ENCODE measurements around the gene MAP2K5.

MAP2K5 gene

DNA sequence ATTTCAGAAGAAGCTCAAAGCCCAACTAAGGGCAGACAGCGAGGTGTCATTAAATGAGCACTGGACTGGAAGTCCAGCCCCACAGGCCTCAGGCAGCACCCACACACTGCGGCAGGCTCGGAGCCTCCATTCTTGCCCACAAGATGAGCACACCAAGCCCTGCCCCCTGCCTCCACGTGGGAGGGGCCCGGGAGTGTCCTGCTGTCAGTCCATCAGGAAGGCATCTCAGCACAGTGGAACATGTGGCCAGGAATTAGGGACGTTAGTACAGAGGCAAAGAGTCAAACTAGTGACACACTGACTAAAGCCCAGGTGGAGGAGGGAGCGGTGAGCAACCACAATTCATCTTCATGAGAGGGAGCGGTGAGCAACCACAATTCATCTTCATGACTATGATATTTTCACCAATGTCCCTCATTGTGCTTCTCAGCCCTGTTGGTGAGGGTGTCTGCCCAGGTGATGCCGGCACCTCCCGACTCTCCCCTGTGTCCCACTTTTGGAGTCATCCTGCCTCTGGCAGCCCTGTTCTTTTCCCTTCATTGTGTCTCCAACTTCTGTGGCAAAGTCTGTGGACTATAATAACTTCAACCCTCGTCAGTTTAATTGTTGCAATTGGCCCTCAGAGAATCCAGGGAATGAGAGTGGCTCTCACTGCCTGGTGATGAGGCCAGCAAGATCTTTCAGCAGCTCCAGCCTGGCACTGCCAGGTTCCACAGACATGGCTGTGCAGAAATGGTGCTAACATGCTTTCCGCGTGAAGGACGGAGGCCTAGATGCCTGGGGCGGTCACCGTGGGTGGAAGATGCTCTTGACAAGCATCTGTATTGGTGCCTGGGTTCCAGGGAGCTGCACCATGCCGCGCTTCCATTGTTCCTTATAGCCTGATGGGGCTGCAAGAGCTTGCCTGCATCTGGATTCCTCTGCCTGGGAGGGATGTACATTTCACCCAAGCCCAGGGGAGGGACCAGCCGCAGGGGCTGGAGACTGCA is 259.7 kb downstream of the MAP2K5 start:
- in situ Hi-C loops (cut with MboI; ENCODE audit: low sequenced_read_pairs): no loop called here

DNA sequence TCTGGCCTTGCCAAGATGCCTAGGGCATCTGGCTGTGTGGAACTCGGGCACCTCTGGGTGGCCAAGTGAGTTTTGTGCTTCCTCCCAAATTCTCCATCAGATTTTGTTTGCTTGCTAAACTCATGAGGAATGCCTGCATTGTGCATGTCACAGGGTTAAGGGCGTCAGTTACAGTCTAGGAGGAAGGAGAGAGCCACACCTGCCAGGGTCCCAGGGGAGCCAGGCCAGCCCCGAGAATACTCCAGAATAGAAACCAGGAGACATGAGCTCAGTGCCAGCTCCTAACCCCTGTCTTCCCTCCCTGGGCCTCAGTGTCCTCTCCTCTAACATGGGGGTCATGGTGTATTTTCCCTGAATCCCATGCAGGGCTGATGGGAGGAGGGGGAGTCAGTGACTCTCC is 260.8 kb downstream of the MAP2K5 start:
- in situ Hi-C loops (cut with MboI; ENCODE audit: low sequenced_read_pairs): no loop called here

DNA sequence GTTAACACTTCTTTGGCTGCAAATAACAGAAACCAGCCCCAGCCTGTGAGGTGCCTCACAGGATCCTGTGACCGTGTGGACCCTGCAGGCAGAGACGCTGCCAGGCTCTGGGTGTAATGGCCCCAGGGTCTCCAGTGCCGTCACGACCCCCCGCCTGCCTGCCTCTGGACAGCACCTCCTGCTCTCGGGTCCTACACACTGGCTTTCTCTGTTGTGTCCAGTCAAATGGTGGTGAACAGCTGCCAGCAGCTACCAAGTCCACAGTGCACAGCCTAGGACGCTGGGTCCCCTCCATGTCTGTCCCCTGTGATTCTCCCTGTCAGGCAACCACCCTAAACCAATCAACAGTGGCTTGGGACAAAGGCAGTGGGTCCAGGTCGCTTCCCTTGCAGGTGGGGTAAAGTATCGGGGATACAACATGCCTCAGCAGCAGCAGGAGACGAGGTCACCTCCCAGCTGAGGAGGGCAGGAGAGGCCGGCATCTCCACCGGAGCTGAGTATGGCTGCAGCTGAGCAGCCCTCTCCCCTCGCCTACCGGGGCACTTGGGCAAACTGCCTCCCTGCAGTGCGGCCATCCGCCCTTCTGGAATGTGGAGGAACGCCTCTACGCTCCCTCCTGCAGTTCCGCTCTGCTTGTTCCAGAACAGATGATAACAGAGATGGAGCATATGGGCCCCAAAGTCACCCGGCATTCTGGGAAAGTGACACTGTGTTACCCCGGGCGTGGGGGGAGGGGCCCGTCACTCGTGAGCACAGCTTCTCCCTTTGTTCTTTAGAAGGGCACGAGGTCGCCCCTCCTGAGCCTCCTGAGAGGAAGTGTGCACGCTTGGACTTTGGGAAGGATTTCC is 261.7 kb downstream of the MAP2K5 start:
- in situ Hi-C loops (cut with MboI; ENCODE audit: low sequenced_read_pairs): no loop called here

DNA sequence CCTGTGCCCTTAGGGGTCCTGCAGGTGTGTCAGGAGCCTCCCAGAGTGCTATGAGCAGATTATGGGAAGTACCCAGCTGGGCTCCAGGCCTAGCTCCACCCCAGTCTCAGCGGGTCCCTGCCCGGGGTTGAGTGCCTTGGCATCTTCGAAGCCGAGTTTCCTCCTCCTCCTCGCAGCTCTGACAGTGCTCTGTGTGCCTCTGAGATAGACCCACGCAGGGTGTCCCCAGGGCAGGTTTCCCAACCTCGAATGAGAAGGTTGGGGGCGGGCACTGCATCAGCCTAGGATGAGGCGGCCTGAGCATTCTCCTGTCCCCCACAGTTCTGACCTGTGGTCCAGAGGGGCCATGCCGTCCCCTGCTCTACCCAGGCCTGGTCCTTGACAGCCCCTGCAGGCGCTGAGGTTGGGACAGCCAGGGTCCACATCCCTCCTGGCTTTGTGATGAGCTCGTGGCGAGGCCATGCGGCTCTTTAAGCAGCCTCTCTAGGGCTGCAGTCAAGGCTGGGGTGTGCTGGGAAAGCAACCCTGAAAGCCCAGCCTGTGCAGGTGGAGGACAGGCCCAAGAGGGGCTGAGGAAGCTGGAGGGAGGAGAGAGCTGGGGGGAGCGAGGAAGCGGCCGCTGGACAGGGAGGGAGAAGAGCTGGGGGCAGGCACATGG is 262.6 kb downstream of the MAP2K5 start:
- in situ Hi-C loops (cut with MboI; ENCODE audit: low sequenced_read_pairs): no loop called here

DNA sequence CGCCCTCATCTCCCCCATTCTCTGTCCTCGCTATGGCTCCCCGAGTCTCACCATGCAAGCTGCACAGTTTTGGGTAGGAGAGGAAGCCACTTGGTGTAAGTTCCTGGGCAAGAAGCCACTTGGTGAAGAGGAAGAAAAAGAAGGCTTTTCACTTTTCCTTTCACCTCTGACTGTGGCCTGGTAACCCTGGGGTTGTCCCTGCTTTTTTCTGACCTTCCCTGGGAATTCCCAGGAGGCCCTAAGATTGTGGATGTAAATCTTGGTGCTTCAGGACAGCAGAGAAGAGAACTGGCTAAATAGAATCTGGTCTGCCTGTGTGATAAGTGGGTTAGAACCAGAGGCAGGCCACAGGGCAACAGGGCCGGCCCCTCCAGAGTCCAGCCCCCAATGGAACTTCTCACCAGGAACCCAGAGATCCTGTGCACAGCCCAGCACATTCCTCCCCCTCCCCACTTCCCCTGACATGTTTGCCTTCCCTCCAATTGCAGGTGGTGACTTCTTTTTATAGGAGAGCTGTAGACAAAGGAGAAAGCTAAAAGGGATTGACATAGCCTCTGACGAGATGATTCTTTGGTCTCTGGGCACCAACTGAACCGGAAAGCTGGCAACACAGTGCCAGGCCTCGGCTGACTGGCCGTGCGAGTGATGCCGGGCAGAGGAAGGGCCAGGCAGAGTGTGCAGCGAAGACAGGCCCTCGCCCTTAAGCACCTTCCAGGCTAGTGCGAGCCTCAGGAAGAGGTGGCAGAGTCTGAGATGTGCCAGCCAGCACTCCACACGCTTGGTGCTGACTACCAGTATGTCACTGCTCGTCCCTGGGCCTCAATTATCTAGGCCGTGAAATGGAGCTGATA is 263.4 kb downstream of the MAP2K5 start:
- in situ Hi-C loops (cut with MboI; ENCODE audit: low sequenced_read_pairs): no loop called here

DNA sequence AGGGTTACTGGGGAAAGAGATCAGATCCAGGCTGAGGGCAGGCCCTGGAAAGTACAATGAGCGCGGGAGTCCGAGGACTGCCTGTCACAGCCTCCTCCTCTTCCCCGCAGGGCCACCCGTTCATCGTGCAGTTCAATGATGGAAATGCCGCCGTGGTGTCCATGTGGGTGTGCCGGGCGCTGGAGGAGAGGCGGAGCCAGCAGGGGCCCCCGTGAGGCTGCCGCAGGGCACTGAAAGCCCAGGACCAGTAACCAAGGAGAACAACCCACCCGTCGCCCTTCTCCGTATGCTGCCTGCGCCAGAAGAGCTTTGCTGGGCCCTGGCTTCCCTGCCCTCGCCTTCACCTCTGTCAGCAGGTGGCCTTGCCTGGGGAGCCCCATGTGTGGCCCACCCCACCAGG is 264.0 kb downstream of the MAP2K5 start:
- in situ Hi-C loops (cut with MboI; ENCODE audit: low sequenced_read_pairs): no loop called here

DNA sequence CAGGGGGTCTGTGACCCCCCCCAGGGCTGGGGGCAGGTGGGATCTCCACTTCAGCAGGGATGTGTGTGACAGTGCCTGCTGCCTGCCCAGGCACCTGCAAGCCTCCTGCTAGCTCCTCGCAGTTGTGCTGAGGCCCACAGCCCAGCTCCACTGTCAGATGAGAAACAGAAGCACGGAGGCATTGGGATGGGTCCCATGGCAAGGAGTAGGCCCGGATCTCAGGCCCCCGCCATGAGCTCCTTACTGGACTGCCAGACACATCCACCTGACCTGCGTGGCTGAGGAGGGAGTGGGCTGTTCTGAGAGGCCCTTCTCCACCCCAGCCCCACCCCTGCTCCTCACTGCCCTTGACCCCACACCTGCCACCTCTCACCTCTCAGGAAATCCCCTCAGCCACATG is 264.6 kb downstream of the MAP2K5 start:
- in situ Hi-C loops (cut with MboI; ENCODE audit: low sequenced_read_pairs): no loop called here

DNA sequence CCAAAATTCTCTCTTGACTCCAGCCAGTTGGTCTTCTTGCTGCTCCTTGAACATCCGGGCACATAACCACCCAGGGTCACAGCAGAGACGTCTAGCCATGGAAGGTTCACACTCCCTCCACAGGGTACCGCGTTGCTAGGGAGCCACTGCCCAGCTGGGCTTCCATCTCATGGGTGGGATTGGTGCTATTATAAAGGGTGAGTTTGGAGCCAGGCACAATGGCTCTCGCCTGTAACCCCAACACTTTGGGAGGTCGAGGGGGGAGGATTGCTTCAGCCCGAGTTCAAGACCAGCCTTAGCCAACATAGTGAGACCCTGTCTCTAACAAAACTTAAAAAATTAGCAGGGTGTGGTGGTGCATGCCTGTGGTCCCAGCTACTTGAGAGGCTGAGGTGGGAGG is 265.3 kb downstream of the MAP2K5 start:
- in situ Hi-C loops (cut with MboI; ENCODE audit: low sequenced_read_pairs): no loop called here

DNA sequence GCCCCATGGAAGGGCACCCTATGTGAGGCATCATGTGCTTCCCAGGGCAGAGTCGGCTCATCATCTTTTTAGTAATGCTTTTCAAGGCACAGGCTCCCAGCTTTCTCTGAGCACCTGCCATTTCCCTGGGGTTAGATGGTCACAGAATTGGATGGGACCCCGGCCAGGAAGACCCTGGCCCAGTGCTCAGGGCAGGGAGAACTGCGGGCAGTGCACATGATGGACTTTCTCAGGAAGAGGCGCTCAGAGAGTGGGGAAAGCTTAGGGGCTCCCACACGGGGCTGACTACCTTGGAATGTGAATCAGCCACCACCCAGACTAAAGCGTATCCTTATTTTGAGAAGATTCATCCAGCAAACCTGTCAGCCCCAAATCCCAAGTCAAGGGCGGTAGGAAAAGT is 266.3 kb downstream of the MAP2K5 start:
- in situ Hi-C loops (cut with MboI; ENCODE audit: low sequenced_read_pairs): no loop called here

DNA sequence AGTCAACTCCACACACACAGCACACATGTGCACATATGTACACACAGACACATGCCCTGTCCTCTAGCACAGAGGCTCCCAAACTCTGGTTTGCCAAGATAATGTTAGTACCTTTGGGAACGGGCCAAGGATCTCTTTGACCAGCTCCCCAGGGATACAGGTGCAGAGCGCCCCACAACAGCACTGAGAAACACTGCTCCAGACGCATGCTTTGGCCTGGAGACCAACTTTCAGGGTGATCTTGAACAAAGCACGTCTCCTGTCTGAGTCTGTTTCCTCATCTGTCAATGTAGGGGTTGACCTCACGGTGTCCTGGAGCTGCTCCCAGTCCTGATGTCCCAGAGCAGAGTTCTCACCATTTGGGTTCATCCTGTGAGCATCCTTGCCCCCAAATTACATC is 266.9 kb downstream of the MAP2K5 start:
- in situ Hi-C loops (cut with MboI; ENCODE audit: low sequenced_read_pairs): no loop called here

DNA sequence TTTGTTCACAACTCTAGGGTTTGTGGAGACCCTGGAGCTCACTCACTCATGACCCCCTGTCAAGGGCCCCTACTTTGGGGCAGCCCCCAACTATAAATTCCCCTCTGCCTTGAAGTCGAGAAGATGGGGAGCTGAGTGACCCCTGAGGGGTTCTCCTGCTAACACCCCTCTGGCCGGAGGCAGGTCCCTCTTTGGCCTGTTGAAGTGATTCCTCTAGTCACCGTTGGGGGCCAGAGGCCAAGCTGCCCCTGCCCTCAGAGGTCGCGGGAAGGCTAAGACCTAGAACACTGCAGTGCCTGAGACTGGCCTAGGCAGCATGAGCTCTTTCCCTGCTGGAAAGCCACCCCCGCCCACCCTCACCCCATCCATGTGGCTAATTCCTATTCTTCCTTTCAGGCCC is 267.4 kb downstream of the MAP2K5 start:
- in situ Hi-C loops (cut with MboI; ENCODE audit: low sequenced_read_pairs): no loop called here

DNA sequence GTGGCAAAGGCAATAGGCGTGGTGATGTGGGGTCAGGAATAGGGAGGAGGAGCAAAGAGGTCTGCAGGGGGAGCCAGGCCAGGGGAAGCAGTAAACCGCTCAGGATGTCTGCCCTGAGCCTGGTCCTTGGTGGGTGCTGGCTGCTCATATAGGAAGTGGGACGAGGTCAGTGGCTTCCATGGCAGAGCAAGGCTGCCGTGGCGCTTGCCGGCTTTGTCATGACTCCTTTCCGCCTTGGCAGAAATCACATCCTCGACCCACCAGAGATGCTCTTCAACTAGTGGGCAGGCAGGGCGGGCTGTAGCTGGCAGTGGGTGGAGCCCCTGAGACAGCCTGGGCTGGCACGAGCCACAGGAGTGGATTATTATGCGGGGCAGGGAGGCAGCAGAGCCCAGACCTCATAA is 269.7 kb downstream of the MAP2K5 start:
- in situ Hi-C loops (cut with MboI; ENCODE audit: low sequenced_read_pairs): no loop called here

DNA sequence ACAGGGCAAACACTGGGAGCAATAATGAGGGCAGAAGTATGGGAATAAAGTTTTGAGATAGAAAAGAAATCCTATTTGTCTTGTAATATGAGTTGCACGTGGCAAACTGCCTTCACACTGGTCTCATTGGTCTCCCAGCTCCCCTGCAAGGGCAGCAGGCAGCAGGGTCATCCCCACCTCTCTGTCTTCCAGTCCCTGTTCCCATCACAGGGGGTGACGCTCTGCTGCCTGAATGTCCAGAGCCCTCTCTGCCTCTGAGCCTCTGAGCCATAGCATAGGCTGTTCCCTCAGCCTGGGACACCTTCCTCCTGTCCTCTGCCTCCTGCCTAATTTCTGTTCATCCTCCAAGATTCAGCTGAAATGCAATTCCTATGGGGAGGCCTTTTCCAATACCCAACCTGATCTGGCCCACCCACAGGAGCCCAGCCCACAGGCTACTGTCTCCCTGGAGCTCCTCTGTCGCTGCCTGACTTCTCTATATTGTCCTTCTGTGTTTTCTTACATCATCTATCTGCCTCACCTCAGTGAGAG is 270.7 kb downstream of the MAP2K5 start:
- in situ Hi-C loops (cut with MboI; ENCODE audit: low sequenced_read_pairs): no loop called here

DNA sequence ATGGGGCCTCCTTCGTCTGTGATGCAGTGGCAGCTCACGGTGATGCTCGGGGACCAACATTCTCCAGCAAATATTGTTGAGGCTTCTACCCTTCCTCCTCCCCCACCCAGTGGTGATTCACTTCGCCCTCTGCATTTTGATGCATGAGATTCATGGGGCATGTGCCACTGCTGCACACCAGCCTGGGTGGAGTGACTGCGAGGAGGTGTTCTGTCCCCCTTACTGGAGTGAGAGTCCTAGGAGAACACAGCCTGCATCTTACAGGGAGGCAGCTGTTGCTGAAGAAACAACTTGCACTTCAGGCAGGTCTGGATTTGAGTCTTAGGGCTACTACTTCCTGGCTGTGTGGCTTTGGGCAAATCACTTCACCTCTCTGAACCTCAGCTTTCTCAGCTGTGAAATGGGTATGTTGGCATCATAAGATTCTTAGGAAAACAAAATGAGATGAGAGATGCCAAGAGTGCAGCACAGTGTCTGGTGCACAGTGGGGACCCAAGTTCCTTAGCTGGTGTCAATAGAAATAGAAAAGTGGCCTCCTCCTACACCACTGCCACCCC is 272.6 kb downstream of the MAP2K5 start:
- in situ Hi-C loops (cut with MboI; ENCODE audit: low sequenced_read_pairs): no loop called here

DNA sequence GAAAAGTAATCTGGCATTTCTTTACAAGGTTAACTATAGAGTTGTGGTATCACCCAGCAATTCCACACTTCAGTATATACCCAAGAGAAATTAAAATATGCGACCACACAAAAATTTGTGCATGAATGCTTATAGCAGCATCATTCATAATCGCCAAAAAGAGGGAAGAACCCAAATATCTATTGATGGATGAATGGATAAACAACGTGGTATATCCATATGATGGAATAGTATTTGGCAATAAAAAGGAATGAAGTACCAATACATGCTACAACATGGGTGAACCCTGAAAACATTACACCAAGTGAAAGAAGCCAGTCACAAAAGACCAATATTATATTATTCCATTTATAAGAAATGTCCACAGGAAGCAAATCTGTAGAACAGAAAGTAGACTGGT is 274.2 kb downstream of the MAP2K5 start:
- in situ Hi-C loops (cut with MboI; ENCODE audit: low sequenced_read_pairs): no loop called here

DNA sequence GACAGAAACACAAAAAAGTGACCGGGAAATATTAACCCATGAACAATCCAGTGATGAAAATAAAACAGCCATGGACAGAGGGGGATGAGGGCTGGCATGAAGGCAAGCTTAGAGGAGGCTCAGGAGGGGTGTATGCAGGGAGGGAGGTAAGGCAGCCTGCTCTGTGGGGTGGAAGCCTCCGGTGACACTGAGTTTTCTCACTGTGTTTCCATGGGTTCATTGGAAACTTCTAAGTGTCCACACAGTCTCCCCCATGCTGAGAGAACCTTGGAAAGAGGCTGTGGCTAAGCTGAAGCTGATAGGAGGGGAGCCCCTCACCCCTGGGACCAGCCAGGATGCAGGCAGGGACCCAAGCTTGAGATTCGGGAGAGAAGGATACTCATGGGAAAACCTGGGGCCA is 276.0 kb downstream of the MAP2K5 start:
- in situ Hi-C loops (cut with MboI; ENCODE audit: low sequenced_read_pairs): no loop called here

DNA sequence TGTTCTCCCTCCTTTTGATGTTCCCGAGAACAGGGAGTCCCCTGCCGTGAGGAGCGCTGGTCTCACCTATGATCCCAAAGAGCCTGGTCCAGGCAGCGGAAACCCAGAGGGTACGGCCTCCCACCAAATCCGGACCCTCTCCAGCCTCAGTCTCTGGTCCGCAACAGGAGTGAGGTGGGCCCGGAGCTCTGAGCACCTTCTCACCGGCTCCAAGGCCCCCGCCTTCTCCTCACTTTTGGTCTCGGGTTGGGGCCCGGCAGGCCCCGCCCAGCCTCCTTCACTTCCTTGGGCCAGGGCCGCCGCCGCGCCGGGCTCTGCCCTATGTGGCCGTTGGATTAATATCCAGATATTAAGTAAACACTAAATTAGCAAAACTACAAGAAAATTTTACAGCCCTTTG is 277.1 kb downstream of the MAP2K5 start:
- in situ Hi-C loops (cut with MboI; ENCODE audit: low sequenced_read_pairs): no loop called here

DNA sequence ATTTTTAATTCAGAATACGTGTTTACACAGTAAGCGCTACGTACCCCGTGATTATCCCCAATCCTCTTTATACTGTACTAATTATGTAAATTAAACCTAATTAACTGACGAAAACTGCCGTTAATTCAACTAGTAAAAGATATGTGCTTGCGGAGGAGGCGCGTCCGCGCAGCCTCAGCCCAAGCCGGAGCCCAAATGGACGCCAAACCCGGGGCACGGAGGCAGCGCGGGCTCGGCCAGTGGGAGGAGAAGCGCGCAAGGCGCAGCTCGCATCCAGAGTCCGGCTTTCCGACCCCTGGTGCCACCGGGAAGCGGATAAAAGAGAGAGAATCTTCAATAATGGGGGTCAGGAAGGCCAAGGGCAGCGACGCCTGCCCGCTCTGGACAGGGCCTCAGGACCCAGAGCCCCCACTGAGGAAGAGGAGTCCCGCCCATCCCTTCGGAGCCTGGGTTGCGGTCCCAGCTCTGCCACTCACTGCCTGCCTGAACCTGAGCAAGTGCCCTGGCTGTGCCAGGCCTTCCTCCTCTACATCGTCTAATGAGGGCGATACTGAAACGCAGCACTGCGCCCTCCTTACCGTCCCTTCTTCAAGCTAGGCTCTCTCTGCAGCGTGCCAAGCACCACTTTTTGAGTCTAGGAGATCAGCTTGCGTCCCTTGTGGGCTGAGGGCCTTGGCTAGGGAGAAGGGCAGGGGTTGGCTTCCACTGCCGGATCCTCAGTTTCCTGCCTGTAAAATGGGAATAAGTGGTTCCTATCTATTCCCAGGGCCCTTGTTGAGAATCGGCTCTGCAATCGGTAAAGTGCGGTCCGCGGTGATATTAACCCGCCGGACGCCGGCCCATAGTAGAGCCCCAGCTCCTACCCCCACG is 277.9 kb downstream of the MAP2K5 start:
- in situ Hi-C loops (cut with MboI; ENCODE audit: low sequenced_read_pairs): no loop called here

All from HL-60/S4 treated with phorbol 12-myristate 13-acetate at 8.2 ng/mL for 4 days and 3 days (cell line).